Measurements from ENCODE around the gene XYLT1.

XYLT1 gene

DNA sequence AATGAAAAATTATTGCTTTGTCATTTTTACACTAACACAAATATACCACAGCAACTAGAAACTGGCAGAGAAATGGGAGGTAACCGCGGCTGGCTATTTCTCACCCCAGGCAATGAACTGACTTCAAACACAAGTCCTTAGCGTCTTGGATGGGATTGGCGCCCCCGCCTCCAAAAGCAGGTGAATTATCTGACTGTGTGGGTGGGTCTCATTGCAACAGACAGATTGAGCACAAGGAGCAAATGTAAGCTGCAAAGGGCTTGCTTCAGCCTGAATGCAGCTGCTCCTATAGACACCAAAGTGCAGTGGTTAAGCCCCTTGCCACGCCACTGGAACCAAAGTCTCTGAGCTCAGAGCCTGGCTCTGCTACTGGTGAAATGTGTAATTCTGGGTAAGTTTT lies 225.0 kb downstream of the XYLT1 start:
- no peak for FAIRE-seq

DNA sequence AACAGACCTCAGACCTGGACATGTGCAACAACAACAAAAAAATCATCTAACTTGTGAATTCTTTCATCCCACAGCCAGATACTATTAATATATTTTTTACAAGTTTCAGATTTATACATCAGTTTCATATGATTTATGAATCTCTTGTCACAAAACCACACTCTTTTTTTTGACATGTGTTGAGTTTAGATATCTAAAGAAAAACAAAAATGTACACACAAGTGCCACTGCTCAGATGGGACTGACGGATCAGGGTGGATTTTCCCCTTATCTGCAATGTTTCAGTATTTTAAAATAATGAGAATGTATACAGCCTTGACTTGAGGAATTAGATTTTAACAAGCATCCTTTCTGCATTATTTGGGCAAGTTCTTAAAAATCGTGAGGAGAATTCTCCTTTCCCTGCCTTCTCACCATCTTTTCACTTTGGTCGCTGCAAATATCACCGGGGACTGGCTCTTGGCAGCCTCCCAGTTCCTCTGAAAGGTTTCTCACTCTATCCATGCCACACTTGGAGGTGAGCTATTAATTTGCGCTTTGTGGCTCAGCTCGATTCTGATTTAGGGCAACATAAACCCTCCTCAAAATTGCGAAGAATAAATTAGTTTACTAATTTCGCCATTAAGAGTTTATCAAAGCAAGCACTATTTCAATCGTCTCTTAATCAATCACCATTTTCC lies 225.7 kb downstream of the XYLT1 start:
- FAIRE-seq, result no peak

GRCh38 chr16:17241264-17241835 lies 229.4 kb downstream of the XYLT1 start:
- FAIRE-seq, result no peak

DNA sequence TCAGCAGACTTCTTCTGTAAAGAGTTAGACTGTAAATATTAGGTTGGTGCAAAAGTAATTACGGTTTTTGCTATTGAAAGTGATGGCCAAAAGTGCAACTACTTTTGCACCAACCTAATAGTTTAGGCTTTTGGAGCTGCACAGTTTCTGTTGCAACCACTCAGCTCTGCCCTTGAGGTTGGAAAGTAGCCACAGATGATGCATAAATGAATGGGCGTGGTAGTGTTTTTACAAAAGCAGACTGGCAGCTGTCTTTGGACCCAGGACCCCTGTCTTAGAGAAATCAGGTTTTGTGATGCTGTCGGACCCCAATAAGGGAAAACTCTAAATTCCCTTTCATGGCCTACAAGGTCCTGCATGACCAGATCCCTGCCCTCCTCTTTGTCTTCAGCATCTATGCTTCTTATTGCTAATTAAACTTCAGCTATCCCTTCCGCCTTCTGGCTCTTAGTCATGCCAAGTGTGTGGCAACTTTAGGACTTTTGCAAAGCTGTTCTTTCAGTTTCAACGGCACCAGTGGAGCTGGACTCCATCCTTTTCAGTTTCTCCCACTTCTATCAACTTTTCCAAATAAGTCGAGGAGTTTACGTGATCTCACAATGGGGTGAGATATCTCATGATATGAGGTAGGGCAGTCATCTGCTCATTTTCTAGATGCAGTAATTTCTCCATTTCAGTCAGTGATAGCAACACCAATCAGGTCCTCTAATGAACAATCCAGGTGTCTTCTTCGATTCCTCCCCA lies 232.3 kb downstream of the XYLT1 start:
- FAIRE-seq, result no peak

DNA sequence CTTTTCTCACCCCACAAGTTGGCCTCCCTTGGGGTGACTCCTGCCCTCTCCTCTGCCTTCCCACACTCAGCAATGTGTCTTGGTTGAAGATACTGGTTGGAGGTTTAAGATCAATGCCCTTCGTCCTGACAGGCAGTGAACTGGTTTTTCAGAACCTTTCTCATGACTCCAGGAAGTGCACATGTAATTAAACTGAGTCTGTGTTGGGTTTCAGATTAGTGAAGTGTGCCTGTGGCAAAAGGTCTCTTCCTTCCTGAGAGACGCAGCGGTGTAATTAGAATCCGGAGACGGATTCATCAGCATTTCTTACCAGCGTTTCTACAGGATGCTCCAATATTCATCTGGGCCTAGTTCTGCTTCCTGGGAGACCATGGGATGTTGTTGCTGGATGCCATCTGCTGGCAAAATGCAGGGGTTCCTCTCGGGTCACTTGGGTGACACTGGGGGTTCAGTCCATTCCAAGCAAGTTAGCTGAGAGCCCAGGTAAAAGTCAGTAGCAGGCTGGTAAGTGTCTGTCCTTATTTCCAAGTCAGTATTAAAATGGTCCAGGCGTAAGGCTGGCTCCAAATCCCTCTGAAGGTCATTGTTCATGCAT lies 233.3 kb downstream of the XYLT1 start:
- no peak for FAIRE-seq

GRCh38 chr16:17235147-17235815 lies 235.5 kb downstream of the XYLT1 start:
- FAIRE-seq, result no peak

- no peak for FAIRE-seq
These were observed 237.3 kb downstream of the XYLT1 start for GRCh38 chr16:17233318-17234002.

GRCh38 chr16:17232487-17232886 lies 238.3 kb downstream of the XYLT1 start:
- FAIRE-seq, result no peak

GRCh38 chr16:17231972-17232371 lies 238.8 kb downstream of the XYLT1 start:
- peak; percentile 33 for FAIRE-seq

DNA sequence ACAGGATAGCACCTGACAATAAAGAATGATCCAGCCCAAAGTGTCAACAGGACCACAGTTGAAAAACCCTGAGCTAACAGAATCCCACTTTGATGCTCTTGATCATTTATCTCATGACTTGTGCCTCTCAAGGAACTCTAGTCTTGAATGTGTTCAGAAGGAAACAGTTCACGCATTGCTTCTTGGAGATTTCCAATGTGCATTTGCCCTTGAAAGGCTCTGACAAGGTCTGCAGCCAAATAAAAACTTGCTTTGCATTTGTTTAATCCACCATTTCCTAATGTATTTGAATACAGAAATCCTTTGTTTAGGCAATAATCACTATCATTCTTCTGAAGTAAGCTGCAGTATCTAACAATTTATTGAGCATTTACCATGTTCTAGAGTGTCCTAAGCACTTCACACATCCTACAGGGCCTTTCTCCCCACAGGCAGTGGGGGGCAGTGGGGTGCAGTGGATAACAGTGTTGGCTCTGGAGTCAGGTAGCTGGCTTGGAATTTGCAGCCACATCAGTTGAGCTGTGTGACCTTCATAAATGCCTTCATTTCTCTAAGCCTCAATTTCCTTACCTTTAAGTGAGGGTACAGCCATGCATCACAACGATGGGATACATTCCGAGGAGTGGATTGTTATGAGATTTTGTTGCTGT lies 239.7 kb downstream of the XYLT1 start:
- no peak for FAIRE-seq

DNA sequence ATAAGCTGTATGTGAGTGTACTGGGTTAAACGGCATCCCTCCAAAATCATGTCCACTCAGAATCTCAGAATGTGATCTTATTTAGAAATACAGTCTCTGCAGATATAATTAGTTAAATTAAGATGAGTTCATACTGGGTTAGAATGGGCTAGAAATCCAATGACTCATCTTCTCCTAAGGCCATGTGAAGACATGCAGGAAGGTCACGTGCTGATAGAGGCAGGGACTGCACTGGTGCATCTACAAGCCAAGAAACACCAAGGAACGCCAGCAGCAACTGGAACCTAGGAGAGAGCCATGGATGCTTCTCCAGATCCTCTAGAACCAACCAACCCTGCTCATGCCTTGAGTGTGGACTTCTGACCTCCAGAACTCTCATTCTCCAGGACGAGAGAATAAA lies 241.0 kb downstream of the XYLT1 start:
- FAIRE-seq, result no peak

- FAIRE-seq, result no peak
These were observed 241.6 kb downstream of the XYLT1 start for GRCh38 chr16:17229131-17229530.

DNA sequence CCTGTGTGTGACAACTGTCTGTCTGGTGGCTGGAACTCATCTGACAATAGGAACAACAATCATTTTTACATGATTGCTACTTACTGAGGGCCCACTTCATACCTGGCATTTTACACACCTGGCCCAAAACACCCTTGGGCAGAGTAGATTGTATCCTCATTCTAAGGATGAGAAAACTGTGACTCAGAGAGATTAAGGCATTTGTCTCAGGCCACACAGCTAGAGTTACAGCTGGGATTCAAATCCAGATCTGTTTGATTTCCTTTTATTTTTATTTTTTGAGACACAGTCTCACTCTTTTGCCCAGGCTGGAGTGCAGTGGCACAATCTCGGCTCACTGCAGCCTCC lies 242.1 kb downstream of the XYLT1 start:
- FAIRE-seq, result no peak

DNA sequence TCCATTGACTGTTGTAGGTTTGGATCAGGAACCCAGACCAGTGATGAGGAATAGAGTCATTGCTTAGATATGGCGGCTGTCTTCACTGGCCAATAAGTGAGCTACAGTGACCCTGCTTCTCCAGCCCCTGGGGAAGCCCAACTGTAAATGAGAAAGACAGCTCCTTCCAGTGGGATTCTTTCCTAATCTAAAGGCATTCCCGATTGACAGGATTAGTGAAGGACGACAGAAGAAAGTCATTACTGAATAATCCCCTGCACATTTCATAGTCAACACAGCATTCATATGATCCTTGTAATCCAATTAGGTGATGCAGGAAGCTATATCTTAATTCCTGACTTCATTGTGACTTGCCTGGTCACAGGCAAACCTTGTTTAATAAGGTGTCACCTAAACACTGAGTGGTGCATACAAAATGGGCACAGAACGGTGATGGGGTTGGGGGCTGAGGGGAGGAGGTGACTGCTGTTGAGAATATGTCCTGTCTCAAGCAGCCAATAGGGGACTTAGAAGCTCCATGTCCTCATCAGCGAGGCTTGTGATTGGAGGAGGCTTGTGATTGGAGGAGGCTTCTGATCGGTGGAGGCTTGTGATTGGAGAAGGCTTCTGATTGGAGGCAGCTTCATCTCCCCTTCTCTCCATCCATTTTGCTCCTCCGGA lies 242.6 kb downstream of the XYLT1 start:
- FAIRE-seq, result no peak

DNA sequence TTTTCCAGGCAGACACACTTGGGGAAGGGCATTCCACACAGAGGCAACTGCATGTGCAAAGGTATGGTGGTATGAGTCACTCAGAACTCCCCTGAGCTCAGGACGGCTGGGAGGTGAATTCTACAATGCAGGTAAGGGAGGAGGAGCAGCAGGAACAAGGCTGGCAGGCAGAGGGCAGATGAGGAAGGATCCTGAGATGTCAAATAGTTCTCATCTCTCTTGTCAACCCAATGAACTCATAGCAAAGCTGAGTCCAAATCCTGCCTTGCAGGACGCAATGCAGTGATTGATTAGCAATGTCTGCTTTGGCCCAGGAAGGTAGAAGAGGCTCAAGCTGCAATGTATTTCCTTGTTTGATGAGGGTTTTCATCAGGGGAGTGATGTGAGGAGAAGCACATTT lies 243.5 kb downstream of the XYLT1 start:
- no peak for FAIRE-seq

DNA sequence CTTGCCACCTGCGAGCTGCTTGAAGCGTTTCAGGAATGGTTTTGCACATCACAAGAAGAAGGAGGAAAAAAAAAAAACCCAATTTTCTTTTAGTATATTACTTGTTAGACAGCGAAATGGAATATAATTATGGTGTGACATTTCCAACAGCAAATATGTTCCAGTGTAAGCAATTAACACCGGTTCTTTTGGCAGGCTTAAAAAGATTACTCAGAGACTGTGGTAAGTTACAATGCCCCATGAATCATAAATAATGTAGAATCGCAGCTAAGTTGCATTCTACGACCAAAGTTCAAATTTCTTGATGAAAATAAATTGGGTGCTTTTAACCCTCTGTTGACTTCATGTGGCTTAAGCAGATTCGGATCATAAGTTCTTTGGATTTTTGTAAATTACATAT lies 245.2 kb downstream of the XYLT1 start:
- no peak for FAIRE-seq

GRCh38 chr16:17224879-17225281 lies 245.9 kb downstream of the XYLT1 start:
- FAIRE-seq, result no peak

DNA sequence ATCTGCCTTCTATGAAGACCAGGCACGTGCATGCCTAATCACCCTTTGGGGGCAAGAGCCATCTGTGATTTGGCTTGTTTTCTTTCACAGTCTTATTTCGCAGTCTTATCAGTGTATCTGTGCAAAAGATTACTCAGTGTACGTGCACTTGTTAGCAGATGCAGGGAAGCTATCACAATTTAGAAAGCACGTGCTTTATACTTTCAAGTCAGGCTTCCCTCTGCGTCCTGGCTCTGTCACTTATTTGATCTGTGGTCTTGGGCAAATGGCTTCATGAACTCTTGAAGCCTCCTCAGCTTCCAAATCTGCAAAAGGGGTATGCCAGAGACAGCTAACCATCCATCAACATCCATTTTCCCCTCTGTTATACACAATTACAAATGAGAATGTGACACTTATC lies 246.4 kb downstream of the XYLT1 start:
- FAIRE-seq, result no peak

DNA sequence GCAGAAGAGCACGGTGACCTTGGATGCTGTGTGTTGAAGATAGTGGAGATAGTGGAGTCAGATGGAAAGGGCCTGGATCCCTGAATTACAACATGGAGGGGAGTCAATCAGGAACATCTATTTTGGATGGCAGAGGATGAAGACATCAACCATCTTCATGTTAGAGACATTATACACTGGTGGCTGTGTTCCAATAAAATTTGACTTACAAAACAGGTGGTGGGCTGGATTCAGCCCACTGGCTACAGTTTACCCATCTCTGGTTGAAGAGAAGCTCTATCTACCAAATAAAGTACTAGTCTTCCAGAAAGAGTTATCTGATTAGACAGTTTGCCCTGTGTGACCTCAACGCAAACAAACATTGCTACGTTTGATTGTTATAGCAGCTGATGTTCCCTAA lies 247.2 kb downstream of the XYLT1 start:
- FAIRE-seq, result no peak

DNA sequence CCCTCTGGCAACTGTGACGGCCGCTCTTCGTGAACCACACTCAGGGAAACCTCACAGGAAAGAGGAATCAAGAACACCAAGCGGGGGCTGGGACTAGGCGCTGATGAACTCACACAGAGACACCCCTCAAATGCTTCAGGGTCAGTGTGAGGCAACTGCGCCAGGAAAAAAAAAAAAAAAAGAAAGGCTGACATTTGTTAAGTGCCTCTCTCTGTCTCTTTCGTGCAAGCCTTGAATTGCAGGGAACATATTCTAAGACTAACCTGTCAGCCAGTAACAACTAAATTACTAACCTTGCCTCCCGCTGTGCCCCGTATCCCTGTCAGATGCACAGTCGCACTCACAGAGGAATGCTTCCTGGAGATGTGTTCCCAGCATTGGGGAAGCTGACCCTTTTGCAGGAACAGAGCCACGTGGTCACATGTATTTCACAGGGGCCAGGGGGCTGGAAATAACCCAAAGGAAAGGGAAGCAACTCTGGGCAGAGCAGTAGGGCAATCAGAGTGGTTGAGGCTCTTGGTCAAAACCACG lies 247.8 kb downstream of the XYLT1 start:
- FAIRE-seq, result no peak

- no peak for FAIRE-seq
These were observed 250.8 kb downstream of the XYLT1 start for GRCh38 chr16:17219991-17220390.

DNA sequence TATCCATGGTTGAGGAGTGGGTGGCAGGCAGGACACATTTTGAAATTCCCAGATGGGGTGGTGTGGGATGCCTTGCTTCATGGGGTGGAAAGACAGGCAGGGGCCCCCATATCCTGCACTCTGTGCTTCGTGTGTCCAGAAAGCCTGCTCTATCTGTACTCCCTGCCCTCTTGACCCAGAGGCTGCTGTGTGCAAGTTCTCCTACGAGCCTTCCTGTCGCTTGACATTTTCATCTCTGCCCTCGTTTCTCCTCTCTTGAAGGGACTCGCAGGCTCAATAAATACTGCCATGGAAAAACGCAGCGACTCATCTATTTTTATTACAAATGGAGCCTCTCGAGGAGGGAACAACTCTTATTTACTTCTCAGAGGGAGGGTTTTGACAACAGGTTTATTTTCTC lies 254.8 kb downstream of the XYLT1 start:
- no peak for FAIRE-seq
